NCI-H82 (cell line): ENCODE data around the gene ZCCHC9.
"Not testable (repeated sequence)": the region's sequence is repeated elsewhere in the genome, so short reads cannot be mapped to it uniquely, and the experiment has no call there.

Experiments
- DNase-seq: peaks from one replicate; lab custom pipeline; 2025; lab: John Stamatoyannopoulos, UW

ZCCHC9 gene

GRCh38 chr5:81301271-81302015, at the start of gene ZCCHC9:
Gene ZCCHC9 (plus strand): TSS chr5:81301587. CDS start chr5:81304758, 3,171 bp downstream.
- peak; percentile 97 for DNase-seq

GRCh38 chr5:81251922-81252321, 49.5 kb upstream of the ZCCHC9 start:
- no peak for DNase-seq

- DNase-seq: no peak
These were observed 48.5 kb upstream of the ZCCHC9 start for GRCh38 chr5:81252904-81253303.

GRCh38 chr5:81253875-81254274, 47.5 kb upstream of the ZCCHC9 start:
- DNase-seq: no peak

GRCh38 chr5:81254886-81255559, 46.4 kb upstream of the ZCCHC9 start:
- DNase-seq: no peak

GRCh38 chr5:81256766-81257165, 44.6 kb upstream of the ZCCHC9 start:
- DNase-seq: no peak

- DNase-seq: not testable (repeated sequence)
These were observed 38.6 kb upstream of the ZCCHC9 start for GRCh38 chr5:81262796-81263195.

- no peak for DNase-seq
These were observed 36.3 kb upstream of the ZCCHC9 start for GRCh38 chr5:81265101-81265500.

GRCh38 chr5:81268521-81269196, 32.7 kb upstream of the ZCCHC9 start:
- no peak for DNase-seq

- no peak for DNase-seq
These were observed 31.5 kb upstream of the ZCCHC9 start for GRCh38 chr5:81269751-81270393.

GRCh38 chr5:81270394-81271027, 30.9 kb upstream of the ZCCHC9 start:
- peak; percentile 33 for DNase-seq

- DNase-seq: no peak
These were observed 17.4 kb upstream of the ZCCHC9 start for GRCh38 chr5:81283976-81284375.

- no peak for DNase-seq
These were observed 15.2 kb upstream of the ZCCHC9 start for GRCh38 chr5:81286059-81286617.

- no peak for DNase-seq
These were observed 13.4 kb upstream of the ZCCHC9 start for GRCh38 chr5:81288021-81288433.

GRCh38 chr5:81290146-81290545, 11.2 kb upstream of the ZCCHC9 start:
- DNase-seq: no peak

GRCh38 chr5:81292130-81292529, 9.3 kb upstream of the ZCCHC9 start:
- no peak for DNase-seq

GRCh38 chr5:81294021-81294420, 7.4 kb upstream of the ZCCHC9 start:
- DNase-seq: not testable (repeated sequence)

GRCh38 chr5:81297531-81297930, 3.9 kb upstream of the ZCCHC9 start:
- DNase-seq: no peak

- DNase-seq: no peak
These were observed 491 bp upstream of the ZCCHC9 start for GRCh38 chr5:81300921-81301270.

- DNase-seq: no peak
These were observed 1.2 kb downstream of the ZCCHC9 start for GRCh38 chr5:81302596-81302995.

GRCh38 chr5:81303563-81303962, 2.2 kb downstream of the ZCCHC9 start:
- DNase-seq: no peak

GRCh38 chr5:81305785-81306184, 4.4 kb downstream of the ZCCHC9 start:
- DNase-seq: no peak
